Measurements from ENCODE around the gene FAM13B.
"Not testable (repeated sequence)": the region's sequence is repeated elsewhere in the genome, so short reads cannot be mapped to it uniquely, and the experiment has no call there.

Gene FAM13B

DNA sequence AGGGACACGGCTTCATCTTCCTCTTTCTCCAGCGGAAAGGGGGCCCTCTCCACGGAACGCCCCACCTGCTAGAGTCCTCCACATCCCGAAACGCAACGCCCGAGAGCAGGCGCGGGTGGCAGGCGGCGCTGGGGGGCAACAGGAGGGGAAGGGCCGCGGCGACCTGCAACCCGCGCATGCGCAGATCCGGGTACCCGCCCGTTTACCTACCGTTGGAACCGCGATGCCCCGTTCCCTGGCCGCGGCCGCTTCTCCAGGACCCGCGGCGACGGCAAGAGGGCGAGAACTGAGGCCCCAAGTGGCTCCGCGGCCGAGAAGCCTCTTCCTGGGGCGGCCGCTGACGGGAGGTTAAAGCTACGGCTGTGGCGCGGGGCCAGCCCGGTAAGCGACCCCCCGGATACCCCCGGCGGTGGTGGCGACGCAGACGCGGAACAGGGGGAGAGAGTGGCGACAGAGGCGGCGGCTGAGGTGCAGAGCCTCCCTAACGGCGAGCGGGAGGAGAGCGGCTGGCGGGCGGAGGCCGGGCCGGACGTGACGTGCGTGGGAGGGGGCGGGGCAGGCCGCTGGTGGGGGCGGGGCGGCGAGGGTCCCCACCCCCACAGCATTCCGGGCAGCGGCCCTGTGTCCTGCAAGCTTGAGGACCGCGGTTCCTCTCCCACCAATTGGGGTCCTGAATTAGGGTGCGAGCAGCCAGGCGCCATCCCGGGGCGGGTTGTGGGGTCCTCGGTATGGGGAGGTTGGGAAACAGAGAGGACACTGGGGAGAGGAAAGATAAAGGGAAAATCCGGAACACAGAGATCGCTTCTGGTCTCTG is at the start of gene FAM13B:
Gene FAM13B, minus strand, starts transcription at position 508 of the 814 bp plus-strand sequence. CDS start 13,968 bp downstream, outside the sequence.
- ATAC-seq (peak; percentile 83), DNase-seq (peak; percentile 87)

DNA sequence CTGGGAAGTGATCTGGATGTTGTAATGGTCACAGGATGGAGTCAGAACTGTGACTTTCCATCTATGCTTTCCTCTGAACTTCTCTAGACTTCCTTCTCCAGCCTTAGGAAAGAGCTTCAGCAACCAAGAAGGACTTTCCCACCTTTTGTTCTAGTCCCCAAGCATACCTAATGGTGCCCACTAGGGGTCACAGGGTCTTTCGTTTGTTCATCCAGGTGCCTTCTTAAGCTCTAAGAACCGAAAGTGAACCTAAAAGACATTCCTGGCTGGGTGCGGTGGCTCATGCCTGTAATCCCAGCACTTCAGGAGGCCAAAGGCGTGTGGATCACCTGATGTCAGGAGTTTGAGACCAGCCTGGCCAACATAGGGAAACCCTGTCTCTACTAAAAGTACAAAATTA is 49.2 kb upstream of the FAM13B start:
- DNase-seq (no peak), ATAC-seq (no peak)

DNA sequence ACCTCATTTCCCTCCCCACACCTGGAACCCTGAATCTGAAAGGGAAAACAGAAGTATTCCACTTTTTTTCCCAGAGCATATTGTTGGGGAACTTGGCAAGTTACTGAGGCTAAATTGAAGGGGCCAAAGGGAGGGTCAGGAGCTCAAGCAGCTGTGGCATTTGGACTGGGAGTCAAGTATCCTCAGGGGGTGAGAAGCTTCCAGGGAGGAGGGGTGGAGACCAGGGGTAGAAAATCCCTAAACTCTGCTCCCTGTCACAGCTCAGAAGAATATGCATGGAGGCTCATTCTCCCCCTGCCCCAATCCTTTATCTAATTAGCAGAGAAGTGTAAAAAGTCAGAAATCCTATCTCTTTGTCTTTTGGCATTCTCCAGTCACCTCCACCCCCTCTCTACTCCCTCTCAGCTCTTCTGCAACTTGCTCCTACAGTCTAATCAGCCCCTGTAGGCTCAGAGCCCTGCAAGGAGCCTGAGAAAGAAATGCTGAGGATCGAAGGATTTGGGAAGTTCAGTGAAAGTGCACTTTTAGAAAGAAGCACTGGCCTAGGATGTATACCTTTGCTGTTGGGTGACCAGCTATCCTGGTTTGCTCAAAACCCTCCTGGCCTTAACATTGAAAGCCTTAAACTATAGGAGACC is 45.2 kb upstream of the FAM13B start:
- DNase-seq, result no peak
- ATAC-seq, result no peak

GRCh38 chr5:138077064-138077696 is 44.3 kb upstream of the FAM13B start:
- peak; percentile 58 for DNase-seq
- ATAC-seq, result peak; percentile 35

DNA sequence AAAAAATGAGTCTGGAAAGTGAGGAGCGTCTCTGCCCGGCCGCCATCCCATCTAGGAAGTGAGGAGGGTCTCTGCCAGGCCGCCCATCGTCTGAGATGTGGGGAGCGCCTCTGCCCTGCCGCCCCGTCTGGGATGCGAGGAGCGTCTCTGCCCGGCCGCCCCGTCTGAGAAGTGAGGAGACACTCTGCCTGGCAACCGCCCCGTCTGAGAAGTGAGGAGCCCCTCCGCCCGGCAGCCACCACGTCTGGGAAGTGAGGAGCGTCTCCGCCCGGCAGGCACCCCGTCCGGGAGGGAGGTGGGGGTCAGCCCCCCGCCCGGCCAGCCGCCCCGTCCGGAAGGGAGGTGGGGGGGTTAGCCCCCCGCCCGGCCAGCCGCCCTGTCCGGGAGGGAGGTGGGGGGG is 37.1 kb upstream of the FAM13B start:
- not testable (repeated sequence) for ATAC-seq, DNase-seq

GRCh38 chr5:138068742-138069600 is 36.1 kb upstream of the FAM13B start:
- DNase-seq (peak; percentile 84), ATAC-seq (peak; percentile 84)

GRCh38 chr5:138067945-138068344 is 35.1 kb upstream of the FAM13B start:
- DNase-seq (no peak), ATAC-seq (no peak)

GRCh38 chr5:138065102-138065501 is 32.2 kb upstream of the FAM13B start:
- DNase-seq (peak; percentile 21), ATAC-seq (no peak)

- DNase-seq (no peak), ATAC-seq (no peak)
Observed at GRCh38 chr5:138064526-138064925, 31.6 kb upstream of the FAM13B start.

GRCh38 chr5:138054847-138055558 is 22.1 kb upstream of the FAM13B start:
- DNase-seq (no peak), ATAC-seq (no peak)

- ATAC-seq (no peak), DNase-seq (no peak)
Observed at GRCh38 chr5:138054206-138054605, 21.3 kb upstream of the FAM13B start.

- ATAC-seq, result no peak
- DNase-seq, result no peak
Observed at GRCh38 chr5:138053554-138053953, 20.7 kb upstream of the FAM13B start.

GRCh38 chr5:138052718-138053117 is 19.8 kb upstream of the FAM13B start:
- DNase-seq, ATAC-seq: not testable (repeated sequence)

- DNase-seq, result no peak
- ATAC-seq, result no peak
Observed at GRCh38 chr5:138051441-138052296, 18.8 kb upstream of the FAM13B start.

GRCh38 chr5:138045283-138045682 is 12.4 kb upstream of the FAM13B start:
- DNase-seq, ATAC-seq: not testable (repeated sequence)

DNA sequence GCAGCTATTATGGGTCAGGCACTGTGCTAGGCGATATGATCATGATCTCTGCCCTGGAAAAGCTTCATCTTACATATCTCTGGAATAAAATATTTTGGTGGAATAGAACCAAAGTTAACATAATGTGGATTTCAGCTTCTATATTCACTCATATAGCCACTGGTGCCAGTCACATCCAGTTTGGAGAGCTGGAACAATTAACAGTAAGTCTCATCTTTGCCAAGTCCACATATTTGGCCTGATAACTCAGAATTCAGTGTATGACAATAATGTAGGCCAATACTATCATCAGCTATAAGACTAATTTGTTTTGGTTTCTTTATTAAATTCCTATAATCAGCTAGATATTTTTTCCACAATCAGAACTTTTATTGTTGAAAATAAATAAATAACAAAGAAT is 5.9 kb upstream of the FAM13B start:
- DNase-seq (no peak), ATAC-seq (no peak)

GRCh38 chr5:138037907-138038633 is 5.2 kb upstream of the FAM13B start:
- no peak for ATAC-seq
- DNase-seq, result no peak

DNA sequence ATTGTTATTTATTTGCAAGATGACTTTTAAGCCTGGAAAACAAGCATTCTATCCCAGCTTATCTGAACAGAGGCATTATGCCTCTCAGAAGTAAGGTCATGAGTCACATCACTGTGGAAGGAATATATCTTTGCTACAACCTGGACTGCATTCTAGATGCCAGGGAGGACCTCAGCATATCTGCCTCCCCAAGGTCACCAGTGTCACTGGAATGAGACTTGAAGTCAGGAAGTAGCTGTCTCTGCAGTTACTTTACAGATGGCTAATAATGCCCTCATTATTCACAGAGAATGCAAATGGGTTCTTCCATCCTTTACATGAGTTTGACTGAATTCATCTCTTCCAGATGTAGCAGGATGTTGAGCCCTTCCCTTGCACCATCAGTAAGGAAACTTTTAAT is 4.4 kb upstream of the FAM13B start:
- ATAC-seq, result no peak

DNA sequence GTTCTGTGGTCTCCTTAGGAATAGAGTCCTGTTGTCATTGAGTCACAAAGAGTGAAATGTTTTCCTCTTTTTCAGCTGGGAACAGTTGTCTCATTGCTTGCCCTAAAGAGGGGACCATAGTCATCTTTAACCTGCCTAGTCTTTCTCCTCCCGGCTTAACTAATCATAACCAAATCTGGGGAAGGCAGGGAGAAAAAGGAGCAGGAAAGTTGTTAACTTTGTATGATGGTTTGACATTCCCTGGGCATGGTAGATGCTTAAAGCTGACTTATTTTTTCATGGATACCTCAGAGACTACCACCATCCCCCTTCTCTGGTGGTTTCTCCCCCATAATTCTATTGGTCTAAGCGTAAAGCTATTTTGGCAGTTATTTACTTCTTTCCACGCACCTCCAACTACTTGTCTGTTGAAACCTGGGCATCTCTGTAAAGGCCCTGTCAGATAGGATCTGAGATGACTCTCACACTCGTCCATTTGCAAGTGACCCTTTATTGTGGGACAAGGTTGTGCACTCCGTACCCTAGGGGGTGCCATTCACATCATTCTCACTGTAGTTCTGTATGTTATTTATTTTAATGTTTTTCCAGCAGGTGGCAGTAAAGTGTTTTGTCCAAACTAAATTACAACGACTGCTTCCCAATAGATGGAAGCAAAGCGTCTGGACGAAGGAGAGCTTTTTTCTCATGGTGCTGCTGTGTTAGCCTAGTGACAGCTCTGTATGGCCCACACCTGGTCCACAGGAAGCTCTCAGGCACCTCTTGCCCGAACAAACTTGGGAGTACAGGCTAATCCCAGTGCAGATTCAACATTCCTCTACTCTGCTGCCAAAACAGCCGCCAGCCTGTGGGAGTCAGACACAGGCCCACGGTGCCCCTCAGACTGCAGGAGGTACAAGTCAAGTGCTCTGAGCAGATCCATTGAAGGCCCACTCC is 3.0 kb upstream of the FAM13B start:
- DNase-seq (peak; percentile 58), ATAC-seq (peak; percentile 74)

More for the DNA sequence above, 4.4 kb upstream of the FAM13B start:
- no peak for DNase-seq
